GM18498 (cell line): ENCODE data around the gene CELF2.

Source experiments
- ATAC-seq: cut with Tn5 transposase; IDR thresholded peaks from one replicate; pipeline ENCODE4 v1.9.1; 2021; ENCODE audit warnings: mild to moderate bottlenecking, moderate library complexity; ENCODE audit not compliant: unreplicated experiment

The CELF2 gene

GRCh38 chr10:11191678-11192077 lies 174.0 kb downstream of the CELF2 start:
- no peak for ATAC-seq

DNA sequence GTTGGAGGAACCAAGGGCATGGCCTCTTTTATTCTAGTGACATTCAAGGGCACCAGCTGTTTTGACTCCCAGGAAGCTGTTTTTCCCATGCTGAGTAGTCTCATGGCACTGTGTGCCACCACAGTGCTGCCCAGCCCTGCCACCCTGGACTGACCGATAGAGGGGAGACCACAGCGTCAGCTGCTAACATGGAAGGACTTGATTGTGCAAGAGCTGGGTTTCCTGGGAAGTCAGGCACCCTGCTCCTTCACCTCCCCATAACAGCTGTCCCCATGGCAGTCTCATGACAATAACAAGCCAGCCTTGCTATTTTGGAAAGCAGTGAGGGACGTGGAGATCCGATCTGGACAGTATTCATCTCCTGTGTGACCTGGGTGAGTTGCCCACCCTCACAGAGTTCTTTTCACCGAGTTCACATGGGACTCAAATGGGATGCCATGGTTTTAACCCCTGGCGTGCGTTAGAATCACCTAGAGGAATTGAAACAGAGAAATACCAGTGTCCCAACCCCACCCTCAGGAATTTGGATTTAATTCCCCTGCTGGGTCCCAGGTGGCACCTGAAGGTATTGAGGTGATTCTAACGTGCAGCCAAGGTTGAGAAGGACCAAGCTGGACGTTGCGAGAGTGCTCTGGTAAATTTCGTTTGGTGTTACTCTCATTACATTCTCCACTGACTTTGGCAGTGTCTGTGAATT lies 174.8 kb downstream of the CELF2 start:
- no peak for ATAC-seq

DNA sequence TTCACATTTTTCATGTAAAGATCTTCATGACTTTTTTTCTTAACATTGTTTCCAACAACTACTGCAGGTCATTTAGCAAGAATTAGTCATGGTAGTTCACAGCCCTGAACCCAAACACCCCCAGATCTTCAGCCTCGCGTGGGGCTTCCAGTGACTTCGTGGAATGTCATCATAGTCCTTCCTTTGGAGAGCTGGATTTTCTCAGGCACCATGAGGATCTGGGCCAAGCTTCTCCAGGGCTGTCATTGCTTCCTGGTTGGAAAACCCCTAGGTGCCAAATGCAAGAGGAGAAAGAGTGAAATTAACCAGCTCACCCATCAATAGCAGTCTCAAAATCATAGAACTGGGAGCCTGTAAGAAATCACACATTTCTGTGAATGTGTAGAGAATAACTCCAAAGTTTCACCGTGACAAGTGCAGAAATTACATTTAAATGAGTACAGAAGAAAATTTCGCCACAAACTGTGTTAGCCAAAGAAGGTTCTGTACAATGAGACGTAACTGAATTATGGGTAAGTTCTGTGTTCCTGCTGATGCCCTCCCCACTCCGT lies 175.4 kb downstream of the CELF2 start:
- ATAC-seq: no peak

GRCh38 chr10:11194859-11195586 lies 177.4 kb downstream of the CELF2 start:
- ATAC-seq: peak; percentile 27

DNA sequence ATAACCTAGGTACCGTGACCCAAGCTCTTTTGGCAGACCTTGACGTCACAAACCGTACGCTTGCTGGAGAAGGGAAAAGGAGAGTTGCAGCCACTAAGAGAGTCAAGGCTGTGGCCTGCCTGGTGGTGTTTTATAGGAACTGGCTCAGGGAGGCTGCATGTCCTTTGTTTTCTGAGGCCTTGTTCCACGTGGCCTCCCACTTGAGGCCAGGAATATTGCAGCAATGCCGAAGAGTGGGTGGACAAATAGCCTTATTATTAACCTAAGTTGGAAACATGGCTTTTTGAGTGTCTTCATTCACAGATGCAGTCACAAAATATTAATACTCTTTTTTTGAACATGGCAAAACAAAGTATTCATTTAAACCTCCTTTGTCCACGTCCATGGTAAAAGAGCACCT lies 178.0 kb downstream of the CELF2 start:
- no peak for ATAC-seq

DNA sequence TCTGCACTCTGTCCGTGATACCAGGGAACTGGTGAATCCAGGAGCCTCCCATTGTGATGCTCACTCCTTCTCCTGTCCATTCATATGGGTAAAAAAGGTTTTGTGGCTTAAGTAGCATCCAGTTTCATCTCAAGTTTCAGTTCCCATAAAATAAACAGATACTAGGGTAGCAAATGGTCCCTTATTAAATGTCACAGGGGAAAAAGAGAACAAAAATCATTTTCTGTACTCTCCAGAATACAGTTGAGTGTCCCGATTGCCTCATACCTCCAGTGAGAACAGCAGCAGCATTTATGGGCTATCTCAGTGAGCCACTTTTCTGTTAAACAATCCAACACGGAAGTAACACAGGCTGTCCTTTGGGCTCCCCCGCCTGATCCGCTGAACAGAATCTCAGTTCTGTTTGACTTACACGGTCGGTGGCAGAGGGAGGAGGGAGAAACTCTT lies 179.6 kb downstream of the CELF2 start:
- peak; percentile 56 for ATAC-seq

GRCh38 chr10:11197878-11198277 lies 180.2 kb downstream of the CELF2 start:
- no peak for ATAC-seq

DNA sequence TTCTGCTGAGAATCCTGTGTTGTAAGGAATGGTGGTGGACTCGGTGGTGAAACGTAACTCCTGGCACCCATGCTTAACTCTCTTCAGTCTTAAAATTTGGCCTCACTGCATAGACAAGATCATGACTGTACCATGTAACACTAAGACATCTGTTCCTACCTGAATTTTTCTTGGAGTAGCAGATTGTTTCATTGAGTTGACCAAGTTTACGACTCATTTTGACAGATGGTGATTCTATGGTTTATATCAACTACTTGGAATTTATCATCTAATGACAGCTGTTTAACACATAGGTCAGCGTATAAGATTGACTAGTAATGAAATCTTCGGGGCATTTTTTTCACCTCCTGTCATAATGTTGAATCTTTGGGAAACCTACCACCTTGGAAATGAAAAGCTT lies 184.2 kb downstream of the CELF2 start:
- ATAC-seq: no peak

- no peak for ATAC-seq
These were observed 186.8 kb downstream of the CELF2 start for GRCh38 chr10:11204351-11204942.

DNA sequence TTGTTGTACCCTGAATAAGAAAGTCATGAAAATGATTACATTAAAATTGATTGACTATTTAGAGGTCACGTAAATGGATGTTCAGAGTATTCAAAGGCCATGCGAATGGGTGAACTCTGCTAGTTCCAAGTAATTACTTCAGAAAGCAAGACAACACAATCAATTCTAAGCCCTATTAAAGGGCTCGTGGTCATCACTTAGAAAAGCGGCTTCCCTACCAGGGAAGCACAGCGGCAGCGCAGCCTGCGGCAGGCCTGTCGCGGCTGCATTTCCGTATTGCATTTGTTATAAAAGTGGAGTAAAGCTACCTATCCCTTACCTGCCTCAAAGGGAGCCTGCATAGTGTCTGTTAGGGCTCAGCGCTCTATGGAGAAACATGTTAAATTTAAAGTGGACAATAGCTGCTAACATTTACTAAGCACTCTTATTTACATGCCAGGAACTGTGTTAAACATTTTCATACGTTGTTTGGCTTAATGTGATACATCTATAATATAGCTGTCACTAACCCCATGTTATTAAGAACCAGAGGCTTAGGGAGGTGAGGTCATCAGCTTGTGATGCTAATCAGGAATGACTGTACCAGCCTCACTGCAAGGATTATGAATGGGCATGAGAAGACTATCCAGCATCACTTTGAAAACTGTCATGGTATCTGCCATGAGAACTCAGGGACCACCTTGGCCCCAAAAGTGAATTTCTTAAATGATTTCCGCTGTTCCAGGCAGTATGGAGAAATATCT lies 187.5 kb downstream of the CELF2 start:
- ATAC-seq: no peak

DNA sequence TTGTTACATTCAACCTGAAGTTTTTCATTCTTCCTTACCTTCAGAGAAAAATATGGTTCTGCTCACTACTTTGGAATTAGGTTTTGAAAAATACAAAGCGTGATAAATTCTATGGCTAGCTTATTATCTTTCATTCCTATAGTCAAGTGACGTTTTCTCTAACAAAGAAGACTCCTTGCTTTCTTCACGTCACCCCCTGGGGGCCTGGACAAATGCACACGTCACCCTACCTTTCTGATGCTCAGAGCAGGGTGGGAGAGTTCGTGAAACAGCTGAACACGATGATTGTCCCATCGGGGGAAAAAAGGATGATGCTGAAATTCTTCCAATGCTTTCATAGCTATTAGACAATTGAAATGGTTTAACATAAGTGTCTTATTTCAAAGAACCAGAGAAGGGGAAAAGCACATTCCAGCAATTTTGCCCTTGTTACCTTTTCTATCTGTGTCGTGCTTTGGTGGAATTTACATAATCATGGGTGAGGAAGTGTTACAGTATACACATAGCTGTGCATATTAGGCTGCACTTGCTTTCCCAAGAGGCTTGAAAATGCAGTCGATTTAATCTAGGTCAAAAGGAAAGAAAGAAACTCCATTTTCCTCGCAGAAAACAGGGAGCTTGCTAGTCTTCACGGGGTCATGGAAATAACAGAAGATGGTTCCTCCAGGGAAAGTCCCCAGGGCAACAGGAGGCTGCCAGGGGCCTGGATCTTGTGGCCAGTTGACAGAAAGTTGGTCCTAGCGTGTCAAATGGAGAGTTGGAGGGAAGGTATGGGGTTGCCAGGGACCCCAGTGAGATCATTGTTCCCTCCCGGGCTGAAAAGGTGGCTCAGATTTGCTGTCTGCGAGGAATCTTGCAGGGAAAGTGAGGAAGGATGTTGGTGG lies 189.2 kb downstream of the CELF2 start:
- no peak for ATAC-seq

GRCh38 chr10:11207560-11207844 lies 189.8 kb downstream of the CELF2 start:
- no peak for ATAC-seq

GRCh38 chr10:11208243-11208642 lies 190.6 kb downstream of the CELF2 start:
- ATAC-seq: no peak

- ATAC-seq: peak; percentile 56
These were observed 191.5 kb downstream of the CELF2 start for GRCh38 chr10:11208908-11209829.

- ATAC-seq: peak; percentile 34
These were observed 192.1 kb downstream of the CELF2 start for GRCh38 chr10:11209830-11210181.

GRCh38 chr10:11210211-11210922 lies 192.7 kb downstream of the CELF2 start:
- ATAC-seq: peak; percentile 14

DNA sequence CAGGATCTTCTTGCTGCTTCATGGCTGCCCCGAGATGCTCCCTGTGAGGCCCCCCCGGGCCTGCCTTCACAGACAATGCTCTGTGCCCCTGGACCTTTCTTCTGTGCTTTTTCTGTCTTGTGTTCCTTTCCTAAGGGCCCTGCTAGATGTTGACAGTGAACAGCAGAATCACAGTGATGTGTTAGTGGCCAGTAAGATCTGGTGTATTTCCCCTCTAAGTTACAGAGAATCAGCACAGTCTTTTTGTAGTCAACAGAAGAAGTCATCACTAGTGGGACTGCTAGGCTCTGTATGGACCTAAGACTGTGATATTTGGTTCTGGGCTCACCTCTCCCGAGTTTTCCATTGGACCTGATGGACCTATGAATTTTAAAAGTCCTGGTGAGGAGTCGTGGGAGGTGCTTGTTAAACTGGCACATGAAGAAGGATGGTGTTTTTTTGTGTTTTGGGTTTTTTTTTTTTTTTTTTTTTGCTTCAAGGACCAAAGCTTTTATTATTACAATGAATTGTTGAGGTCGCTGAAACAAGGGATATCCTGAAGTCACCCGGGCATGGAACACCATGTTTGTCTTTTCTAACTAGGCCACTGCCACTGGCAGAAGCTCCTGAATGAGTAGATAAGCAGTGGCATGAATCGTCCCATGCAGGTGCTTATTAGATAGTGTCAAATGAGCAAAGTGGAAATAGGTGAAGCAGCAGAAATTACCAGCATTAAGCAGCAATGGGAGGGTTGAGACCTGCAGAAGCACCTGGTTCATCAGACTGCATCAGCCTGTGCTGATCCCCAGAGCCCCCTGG lies 194.8 kb downstream of the CELF2 start:
- ATAC-seq: no peak

DNA sequence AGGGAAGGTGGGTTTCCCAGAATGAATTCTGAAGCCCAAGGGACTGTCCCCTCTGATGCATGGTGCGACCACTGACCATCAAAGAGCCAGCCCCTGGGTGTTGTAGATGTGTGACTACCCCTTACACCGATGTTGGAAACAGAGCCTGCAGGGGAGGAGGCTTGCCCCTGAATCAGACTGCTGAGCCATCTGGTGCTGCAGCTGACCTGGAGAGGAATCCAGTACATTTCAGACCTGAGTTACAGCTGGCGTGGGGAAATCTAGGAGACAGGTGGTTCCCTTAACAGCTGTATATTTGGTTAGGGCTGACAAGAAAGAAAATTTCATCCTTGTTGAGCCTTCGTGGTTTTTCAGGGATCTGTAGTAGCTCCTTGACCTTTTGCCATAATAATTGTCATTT lies 195.5 kb downstream of the CELF2 start:
- ATAC-seq: no peak
